ENCODE data around the gene VIM. TPM values are rescaled to one million over a fixed set of nuclear protein-coding genes. Genes with fewer than 3 reads are reported as not detected.
A peak's percentile ranks its signal among the peaks of the same experiment; 100 is the strongest.

The VIM gene
- total and polyA plus RNA-seq, 2 experiments from 2014 or later: 131 to 228 TPM

GRCh38 chr10:17286562-17287550, 58.8 kb downstream of the VIM start:
- H3K27ac Mint-ChIP-seq: no peak overlapping the region
- peak overlapping the region; percentile 20; the same call in 1 of the 2 replicates for H2AFZ ChIP-seq
- H4K20me1 ChIP-seq (replicated peaks; ENCODE audit: insufficient read depth): no peaks in the 10 kb centered on the region
- H3K36me3 ChIP-seq (ENCODE audit: insufficient read depth): no peaks in the 10 kb centered on the region; the same call in 1 of the 2 replicates
- H3K9me3 Mint-ChIP-seq: peaks cover 19% of the 10 kb centered on the region
- H3K27me3 Mint-ChIP-seq (ENCODE audit: insufficient read depth, low read depth, poor library complexity): no peaks in the 10 kb centered on the region
- H3K4me2 ChIP-seq: no peak overlapping the region
- TF ChIP-seq ZNF114 (CRISPR knock-in tag; IDR thresholded peaks at IDR 0.05) (no peak), STAT1 (IDR thresholded peaks at IDR 0.05; ENCODE audit: unreplicated experiment) (no peak), ZNF331 (CRISPR knock-in tag; IDR thresholded peaks at IDR 0.05; ENCODE audit: low read depth) (no peak), REST (IDR thresholded peaks at IDR 0.05; ENCODE audit: unreplicated experiment) (no peak), ETS1 (IDR thresholded peaks at IDR 0.05) (no peak), NANOG (IDR thresholded peaks at IDR 0.05; ENCODE audit: borderline replicate concordance) (no peak), EZH2 (IDR thresholded peaks at IDR 0.05; ENCODE audit: low read depth, unreplicated experiment) (no peak), ZNF462 (CRISPR knock-in tag; IDR thresholded peaks at IDR 0.05) (no peak), POLR2AphosphoS5 (IDR thresholded peaks at IDR 0.05; ENCODE audit: low read depth) (no peak), JUNB (IDR thresholded peaks at IDR 0.05; ENCODE audit: unreplicated experiment) (no peak), CREB1 (CRISPR knock-in tag; IDR thresholded peaks at IDR 0.05; ENCODE audit: low read depth) (no peak)
- no peak overlapping the region for H3K4me3 ChIP-seq
- peaks cover 11% of the 10 kb centered on the region for H3K36me3 Mint-ChIP-seq (ENCODE audit: low read depth)
- H3F3A ChIP-seq (replicated peaks; ENCODE audit: low read depth): no peaks in the 10 kb centered on the region
- no peaks in the 10 kb centered on the region for H3K27me3 ChIP-seq (ENCODE audit: insufficient read depth)
- no peak overlapping the region for H3K27ac ChIP-seq (ENCODE audit: low read depth)
- H3K4me1 ChIP-seq (ENCODE audit: insufficient read depth): no peaks in the 10 kb centered on the region
- H3K4me1 Mint-ChIP-seq: no peaks in the 10 kb centered on the region
- H3K9me2 ChIP-seq (ENCODE audit: insufficient read depth): no peaks in the 10 kb centered on the region
- H3K4me3 Mint-ChIP-seq: no peak overlapping the region
- ATAC-seq (peak; percentile 48), DNase-seq (ENCODE audit: low spot score) (no peak)
- H3K79me2 ChIP-seq (replicated peaks; ENCODE audit: insufficient read depth): no peaks in the 10 kb centered on the region
